GM19463 (cell line): Measurements from ENCODE around the gene S100PBP.
"Not testable (repeated sequence)": the region's sequence is repeated elsewhere in the genome, so short reads cannot be mapped to it uniquely, and the experiment has no call there.

Experiments
- ATAC-seq: cut with Tn5 transposase; IDR thresholded peaks from one replicate; pipeline ENCODE4 v1.9.1; 2021; ENCODE audit warnings: mild to moderate bottlenecking, moderate library complexity; ENCODE audit not compliant: unreplicated experiment

The S100PBP gene

DNA sequence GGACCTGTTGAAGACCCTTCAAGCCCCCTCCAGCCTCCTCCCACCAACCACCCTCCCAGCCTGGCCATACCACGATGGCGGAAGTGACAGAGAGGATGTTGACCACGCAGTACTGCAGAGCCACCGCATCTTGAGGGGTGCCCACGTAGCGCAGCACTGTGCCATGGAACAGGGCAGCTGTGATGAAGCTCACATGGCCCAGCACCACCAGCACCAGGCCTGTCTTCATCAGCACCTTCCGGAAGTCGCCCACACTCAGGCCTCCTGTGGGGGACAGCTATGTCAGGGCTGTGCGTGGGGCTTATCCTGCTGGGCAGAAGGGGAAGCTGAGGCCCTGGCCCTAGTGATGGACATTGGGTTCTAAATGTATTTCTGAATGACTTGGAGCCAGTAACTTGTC lies 80.6 kb downstream of the S100PBP start:
- ATAC-seq, result no peak

- no peak for ATAC-seq
Measured at GRCh38 chr1:32898958-32899357, 81.5 kb downstream of the S100PBP start.

GRCh38 chr1:32899586-32900296 lies 82.3 kb downstream of the S100PBP start:
- no peak for ATAC-seq

DNA sequence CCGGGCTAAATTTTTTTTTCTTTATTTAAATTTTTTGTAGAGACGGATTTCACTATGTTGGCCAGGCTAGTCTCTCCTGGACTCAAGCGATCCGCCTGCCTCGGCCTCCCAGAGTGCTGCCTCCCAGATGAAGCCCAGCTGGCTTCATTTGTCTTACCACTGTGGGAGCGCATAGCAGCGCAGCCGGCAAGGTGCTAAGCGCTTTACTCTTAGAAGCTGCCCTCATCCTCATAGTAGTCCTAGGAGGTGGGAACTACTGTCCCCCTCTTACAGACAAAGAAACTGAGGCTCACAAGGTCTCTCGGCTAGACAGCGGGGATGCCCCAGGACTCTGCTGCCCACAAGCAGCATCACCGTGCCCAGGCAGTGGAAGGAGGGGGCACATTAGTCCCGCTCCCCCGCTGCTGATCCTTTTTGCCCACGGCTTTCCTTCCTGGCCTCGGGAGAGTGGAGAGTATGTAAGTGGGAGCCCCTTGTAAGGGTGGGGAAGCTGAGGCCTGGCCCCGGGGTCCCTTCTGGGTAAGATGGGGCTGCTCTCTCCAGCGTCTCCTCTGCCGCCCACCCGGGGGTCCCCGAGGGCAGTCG lies 83.0 kb downstream of the S100PBP start:
- no peak for ATAC-seq

DNA sequence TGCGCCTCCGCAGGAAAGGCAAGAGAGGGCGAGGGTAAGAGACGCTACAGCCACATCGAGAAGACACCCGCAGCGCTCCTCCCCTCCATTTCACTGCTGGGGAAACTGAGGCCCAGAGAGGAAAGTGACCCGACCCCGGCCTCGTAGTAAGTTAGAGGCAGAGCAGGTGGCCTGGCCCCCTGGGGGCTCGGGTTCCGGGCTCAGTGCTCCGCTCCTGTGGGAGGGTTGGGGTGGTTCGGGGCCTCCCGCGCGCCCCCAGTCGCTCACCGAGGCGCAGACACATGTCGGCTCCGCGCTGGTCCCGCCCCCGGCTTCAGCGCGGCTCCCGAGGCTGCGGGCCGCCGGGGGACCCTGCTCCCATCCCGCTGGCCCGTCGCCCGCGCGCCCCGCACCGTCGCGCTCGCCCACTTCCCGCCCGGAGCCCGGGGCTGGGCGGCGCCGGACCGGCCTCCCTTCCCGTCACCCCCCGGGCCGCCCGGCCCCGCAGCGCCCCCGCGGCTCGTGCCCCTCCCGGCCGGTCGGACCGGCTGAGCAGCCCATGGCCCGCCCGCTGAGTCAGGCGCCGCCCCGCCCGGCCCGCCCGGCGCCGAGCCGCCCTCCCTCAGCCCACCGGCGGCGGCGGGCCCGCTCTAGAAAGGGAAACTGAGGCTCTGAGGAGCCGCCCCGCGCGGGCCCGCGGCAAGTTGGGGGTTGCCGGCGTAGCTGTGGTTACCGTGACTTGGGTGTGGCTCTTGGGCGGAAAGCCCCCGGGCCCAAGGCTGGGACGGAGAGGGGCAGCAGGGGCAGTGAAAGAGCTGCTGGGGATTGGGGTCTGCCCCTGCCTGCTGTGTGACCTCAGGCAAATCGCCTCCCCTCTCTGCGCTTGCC lies 83.7 kb downstream of the S100PBP start, which contains the start of gene TMEM54:
TSS of gene TMEM54 (minus strand) at position 434 of the 867 bp plus-strand sequence. CDS start at position 283, 151 bp downstream.
- ATAC-seq, result no peak

- ATAC-seq, result no peak
Measured at GRCh38 chr1:32901823-32902534, 84.5 kb downstream of the S100PBP start.

DNA sequence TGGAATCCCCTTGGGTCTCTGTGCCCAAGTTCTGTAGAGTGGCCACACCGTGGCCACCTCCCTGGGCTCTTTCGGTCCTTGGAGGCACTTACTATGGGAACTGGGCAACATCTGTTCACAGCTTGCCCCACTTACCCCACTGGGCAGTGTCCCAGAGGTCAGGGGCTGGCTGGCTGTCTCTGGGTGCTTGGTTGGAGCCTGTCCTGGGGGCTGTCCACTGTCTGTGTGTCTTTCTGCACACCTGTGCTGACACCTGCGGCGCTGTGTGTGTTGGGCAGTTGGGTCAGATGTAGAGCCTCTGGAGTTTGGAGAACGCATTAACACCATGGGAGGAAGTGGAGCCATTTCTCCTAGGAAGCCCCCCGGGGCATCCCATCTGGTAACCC lies 85.1 kb downstream of the S100PBP start:
- ATAC-seq, result no peak

DNA sequence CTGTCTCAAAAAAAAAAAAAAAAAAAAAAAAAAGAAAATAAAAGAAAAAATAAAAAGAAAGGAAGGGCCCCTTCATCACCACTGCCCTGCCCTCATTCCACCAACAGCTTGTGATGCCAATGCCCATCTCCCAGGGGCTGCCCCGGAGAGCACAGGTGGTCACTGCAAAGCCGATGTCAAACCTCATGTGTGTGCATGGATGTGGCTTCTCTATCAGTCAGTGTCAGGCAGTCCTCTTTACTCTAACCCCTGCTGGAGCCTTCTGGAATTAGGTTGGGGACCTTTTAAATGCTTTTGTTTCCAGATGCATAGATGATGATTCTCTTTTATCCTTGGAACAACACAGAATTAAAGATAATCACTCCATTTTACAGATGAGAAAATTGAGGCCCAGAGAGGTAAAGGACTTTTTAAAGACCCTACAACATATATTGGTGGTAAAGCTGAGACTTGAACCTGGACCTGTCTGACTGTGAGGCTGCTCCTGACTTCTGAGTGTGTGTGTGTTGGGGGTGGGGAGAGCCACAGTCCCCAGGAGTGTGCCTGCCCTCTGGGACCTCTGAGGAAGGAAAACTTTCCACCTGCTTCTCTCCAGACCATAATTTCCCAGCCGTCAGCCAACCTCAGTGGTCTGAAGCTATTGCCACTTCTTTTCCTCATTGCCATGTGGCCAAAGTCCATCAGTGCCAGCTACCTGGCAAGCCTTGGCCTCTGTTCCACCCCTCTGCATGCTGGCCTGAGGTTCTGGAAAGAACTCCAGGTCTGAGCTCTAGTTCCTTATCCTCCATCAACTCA lies 86.7 kb downstream of the S100PBP start:
- ATAC-seq, result no peak

DNA sequence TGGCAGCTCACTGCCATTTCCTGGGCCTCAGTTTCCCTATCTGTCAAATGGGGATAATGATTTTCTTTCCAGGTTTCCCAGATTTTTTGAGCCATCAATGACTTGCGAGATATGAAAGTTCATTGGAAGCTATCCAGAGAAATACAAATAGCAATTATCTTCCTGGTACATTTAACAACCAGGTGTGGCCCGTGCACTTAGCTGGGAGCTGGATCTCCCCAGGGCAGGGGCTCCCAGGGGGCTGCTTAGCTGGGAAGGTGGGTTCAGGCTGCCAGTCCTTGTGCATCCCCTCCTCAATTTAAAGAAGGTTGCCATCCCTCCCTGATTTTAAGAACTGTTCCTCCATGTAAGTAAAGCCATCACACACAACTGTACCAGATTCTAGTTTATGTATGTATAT lies 87.3 kb downstream of the S100PBP start:
- ATAC-seq, result no peak

DNA sequence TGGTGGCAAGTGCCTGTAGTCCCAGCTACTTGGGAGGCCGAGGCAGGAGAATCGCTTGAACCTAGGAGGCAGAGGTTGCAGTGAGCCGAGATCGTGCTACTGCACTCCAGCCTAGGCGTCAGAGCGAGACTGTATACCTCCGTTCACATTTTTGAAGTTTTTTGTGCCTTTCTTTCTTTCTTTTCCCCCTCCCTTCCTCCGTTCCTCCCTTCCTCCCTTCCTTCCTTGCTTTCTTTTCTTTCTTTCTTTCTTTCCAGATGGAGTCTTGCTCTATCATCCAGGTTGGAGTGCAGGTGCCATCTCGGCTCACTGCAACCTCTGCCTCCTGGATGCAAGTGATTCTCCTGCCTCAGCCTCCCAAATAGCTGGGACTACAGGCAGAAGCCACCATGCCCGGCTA lies 88.1 kb downstream of the S100PBP start:
- not testable (repeated sequence) for ATAC-seq

GRCh38 chr1:32906654-32907053 lies 89.2 kb downstream of the S100PBP start:
- no peak for ATAC-seq

DNA sequence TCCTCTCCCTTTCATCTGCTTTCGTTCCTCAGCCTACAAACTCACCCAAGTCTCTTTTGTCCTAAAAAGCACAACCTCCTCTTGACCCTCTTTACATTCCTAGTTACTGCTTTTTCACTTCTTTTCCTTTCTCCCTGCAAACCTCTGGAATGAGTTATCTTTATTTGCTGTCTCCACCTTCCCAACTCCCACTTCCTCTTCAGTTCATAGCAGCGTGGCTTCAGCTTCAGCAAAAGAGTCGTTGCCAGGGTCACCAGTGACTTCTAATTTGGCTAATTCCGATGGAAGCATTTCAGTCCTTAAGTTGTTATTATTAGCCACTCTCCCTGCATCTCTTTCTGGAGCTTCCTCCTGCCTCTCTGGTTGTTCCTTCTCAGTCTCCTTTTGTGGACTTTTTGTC lies 90.0 kb downstream of the S100PBP start:
- ATAC-seq, result no peak
